Loucy (cell line): Measurements from ENCODE around the gene NGFR.

ENCODE experiments used
- EZH2phosphoT487 ChIP-seq: fragments of 200-600 bp; IDR thresholded peaks from 2 replicates; pipeline ENCODE4 v1.6.1; 2018; ENCODE audit warnings: antibody characterized with exemption, mild to moderate bottlenecking, moderate library complexity, borderline replicate concordance
- TF ChIP-seq, protein P1 (sequence below): fragments of 200-600 bp; sonication (generic); conservative IDR thresholded peaks from 2 replicates; pipeline ENCODE4 v1.5.1; 2014; ENCODE audit warnings: mild to moderate bottlenecking, antibody characterized with exemption, low read length

DNA sequence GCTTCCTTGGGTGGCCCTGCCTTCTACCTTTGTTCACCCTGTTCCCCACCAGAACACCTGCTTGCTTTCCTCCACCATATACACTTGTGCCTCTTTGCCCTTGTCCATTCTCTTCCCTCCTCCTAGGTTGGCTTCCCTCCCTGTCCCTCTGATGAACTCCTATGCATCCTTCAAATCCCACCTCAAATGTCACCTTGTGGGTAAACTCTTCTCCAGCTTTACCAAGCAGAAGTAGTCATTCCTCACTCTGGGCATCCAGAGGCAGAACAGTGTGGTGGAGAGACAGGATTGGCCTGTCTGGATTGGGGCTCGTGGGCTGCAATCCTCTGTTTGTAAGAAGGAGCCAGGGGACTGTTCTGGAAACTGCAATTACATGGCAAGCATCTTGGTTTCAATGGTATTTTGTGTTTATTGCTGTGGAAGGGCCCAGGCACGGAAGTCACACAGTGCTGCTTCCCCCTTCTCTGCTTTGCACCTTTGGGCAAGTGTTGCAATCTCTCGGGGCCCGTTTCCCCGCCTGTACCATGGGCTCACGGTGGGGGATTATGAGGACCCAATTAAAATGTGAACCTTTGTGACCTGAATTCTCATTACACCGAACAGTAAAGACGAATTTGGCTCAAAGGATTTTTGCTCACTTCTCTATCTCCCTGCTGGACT, 58.7 kb downstream of the NGFR start:
- no peak for TF ChIP-seq EZH2phosphoT487
- TF ChIP-seq, protein P1, sequence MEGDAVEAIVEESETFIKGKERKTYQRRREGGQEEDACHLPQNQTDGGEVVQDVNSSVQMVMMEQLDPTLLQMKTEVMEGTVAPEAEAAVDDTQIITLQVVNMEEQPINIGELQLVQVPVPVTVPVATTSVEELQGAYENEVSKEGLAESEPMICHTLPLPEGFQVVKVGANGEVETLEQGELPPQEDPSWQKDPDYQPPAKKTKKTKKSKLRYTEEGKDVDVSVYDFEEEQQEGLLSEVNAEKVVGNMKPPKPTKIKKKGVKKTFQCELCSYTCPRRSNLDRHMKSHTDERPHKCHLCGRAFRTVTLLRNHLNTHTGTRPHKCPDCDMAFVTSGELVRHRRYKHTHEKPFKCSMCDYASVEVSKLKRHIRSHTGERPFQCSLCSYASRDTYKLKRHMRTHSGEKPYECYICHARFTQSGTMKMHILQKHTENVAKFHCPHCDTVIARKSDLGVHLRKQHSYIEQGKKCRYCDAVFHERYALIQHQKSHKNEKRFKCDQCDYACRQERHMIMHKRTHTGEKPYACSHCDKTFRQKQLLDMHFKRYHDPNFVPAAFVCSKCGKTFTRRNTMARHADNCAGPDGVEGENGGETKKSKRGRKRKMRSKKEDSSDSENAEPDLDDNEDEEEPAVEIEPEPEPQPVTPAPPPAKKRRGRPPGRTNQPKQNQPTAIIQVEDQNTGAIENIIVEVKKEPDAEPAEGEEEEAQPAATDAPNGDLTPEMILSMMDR: no peak
